CD4-positive, alpha-beta memory T cell (primary cell): ENCODE results near the gene PLBD2. TPM values are rescaled to one million over a fixed set of nuclear protein-coding genes. Genes with fewer than 3 reads are reported as not detected.

Experiments used
- CTCF ChIA-PET: fragments of 350-600 bp; sonication (Branson Sonifier 250); formaldehyde crosslinking; loops from one replicate; lab custom pipeline; 2021; ENCODE audit warnings: inconsistent platforms; ENCODE audit not compliant: partially characterized antibody; lab: Charles Lee
- POLR2A ChIA-PET: fragments of 350-600 bp; sonication (Branson Sonifier 250); formaldehyde crosslinking; loops from one replicate; lab custom pipeline; 2021; ENCODE audit not compliant: partially characterized antibody; lab: Charles Lee
- DNase-seq, 5 donors: peaks; one replicate each; pipeline versions ENCODE4 v3.0.0 to v3.0.0-alpha.2; 2020 to 2022; ENCODE audit warnings: mixed read lengths in 1 of 5
- H3K27ac ChIP-seq: one replicate; pipeline ENCODE4 v1.7.0; 2013; ENCODE audit warnings: low read depth, low read length
- H3K27me3 ChIP-seq: 2 replicates; pipeline ENCODE4 v1.7.0; 2013; ENCODE audit warnings: mild to moderate bottlenecking, low read length, moderate library complexity; ENCODE audit not compliant: insufficient read depth
- H3K36me3 ChIP-seq: 2 replicates; pipeline ENCODE4 v1.7.0; 2013; ENCODE audit warnings: mild to moderate bottlenecking, low read length, moderate library complexity; ENCODE audit not compliant: insufficient read depth
- H3K4me1 ChIP-seq: 2 replicates; pipeline ENCODE4 v1.7.0; 2013; ENCODE audit warnings: mild to moderate bottlenecking, low read length, moderate library complexity; ENCODE audit not compliant: insufficient read depth
- H3K4me3 ChIP-seq, 2 donors: one replicate each; pipeline ENCODE4 v1.7.0; 2013; ENCODE audit warnings: low read length in 2 of 2, mild to moderate bottlenecking in 1 of 2
- H3K9me3 ChIP-seq, 2 donors: one replicate each; pipeline ENCODE4 v1.7.0; 2013; ENCODE audit warnings: low read length in 2 of 2, control low read depth in 1 of 2; ENCODE audit not compliant: control insufficient read depth in 1 of 2
- H3K27ac Mint-ChIP-seq, 7 donors: one replicate each; pipeline ENCODE4 v1.8.0; 2020 to 2021; ENCODE audit warnings: mixed read lengths in 7 of 7, mild to moderate bottlenecking in 6 of 7, inconsistent platforms in 3 of 7, moderate library complexity in 3 of 7
- H3K27me3 Mint-ChIP-seq, 2 donors: one replicate each; pipeline ENCODE4 v1.8.0; 2020 to 2021; ENCODE audit warnings: mixed read lengths in 2 of 2
- H3K36me3 Mint-ChIP-seq, 2 donors: one replicate each; pipeline ENCODE4 v1.8.0; 2020 to 2021; ENCODE audit warnings: mixed read lengths in 2 of 2, inconsistent platforms in 1 of 2, mild to moderate bottlenecking in 1 of 2
- H3K4me1 Mint-ChIP-seq, 4 donors: one replicate each; pipeline ENCODE4 v1.8.0; 2020 to 2021; ENCODE audit warnings: mixed read lengths in 4 of 4, mild to moderate bottlenecking in 1 of 4
- H3K4me3 Mint-ChIP-seq, 8 donors: one replicate each; pipeline ENCODE4 v1.8.0; 2020 to 2021; ENCODE audit warnings: mixed read lengths in 8 of 8, mild to moderate bottlenecking in 7 of 8, moderate library complexity in 6 of 8, inconsistent platforms in 3 of 8
- H3K9me3 Mint-ChIP-seq, 8 donors: one replicate each; pipeline ENCODE4 v1.8.0; 2020 to 2021; ENCODE audit warnings: mixed read lengths in 8 of 8, mild to moderate bottlenecking in 5 of 8, inconsistent platforms in 3 of 8, moderate library complexity in 1 of 8
- intact Hi-C: fragments of 100-400 bp; cut with micrococcal nuclease; formaldehyde crosslinking; loops from one replicate; pipeline ENCODE4 v1.15.1; 2023
- polyA plus RNA-seq, 2 donors: library from polyadenylated mRNA; unstranded; fragments of 300-500 nt; fragmentation: Illumina TruSeq; gene quantifications; one replicate each; pipeline ENCODE4 v1.2.3, GENCODE V29; 2021
- total RNA-seq, 2 experiments: library from RNA; stranded (reverse); gene quantifications; one replicate each; pipeline ENCODE4 v1.2.3, GENCODE V29; 2021

Gene PLBD2
- total and polyA plus RNA-seq, 4 experiments from 2014 or later = 2.2 to 18.4 (median 13.1) TPM

DNA sequence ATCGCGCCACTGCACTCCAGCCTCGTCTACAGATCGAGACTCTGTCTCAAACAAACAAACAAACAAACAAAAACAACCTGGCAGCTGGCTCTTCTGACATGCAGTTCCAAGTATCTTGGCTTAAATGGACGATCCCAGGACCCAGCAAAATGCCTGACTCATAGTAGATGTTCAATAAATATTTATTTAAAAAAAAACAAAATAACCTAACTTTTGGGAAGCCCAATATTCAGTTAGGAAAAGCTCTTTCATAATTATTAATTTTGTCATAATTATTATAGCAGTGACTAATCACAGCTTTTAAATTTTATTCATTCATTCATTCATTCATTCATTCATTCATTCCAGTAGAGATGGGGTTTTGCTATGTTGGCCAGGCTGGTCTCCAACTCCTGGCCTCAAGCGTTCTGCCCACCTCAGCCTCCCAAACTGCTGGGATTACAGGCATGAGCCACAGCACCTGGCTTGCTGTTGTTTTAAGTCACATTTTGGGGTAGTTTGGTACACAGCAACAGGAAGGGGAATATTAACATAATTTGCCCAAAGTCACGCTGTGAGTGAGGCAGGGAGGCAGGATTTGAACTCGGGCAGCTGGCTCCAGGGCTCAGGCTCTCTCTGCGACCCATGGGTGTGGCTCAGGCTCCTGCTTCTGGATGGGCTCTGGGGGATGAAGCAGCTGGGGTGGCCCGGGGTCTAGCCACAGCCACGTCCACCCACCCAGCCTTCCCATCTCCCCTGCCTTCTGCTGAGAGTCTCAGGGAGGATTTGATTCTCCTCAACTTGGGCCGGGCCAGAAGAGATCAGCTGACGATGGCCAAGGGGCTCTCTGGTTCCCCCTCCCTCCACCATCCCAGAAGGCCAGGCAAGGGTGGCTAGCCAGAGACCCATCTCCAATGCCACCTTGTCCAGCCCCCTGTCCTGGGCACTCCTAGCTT is 42.9 kb downstream of the PLBD2 start:
- POLR2A ChIA-PET = no interaction called here
- no peaks in the 10 kb centered on the region for H3K9me3 ChIP-seq

DNA sequence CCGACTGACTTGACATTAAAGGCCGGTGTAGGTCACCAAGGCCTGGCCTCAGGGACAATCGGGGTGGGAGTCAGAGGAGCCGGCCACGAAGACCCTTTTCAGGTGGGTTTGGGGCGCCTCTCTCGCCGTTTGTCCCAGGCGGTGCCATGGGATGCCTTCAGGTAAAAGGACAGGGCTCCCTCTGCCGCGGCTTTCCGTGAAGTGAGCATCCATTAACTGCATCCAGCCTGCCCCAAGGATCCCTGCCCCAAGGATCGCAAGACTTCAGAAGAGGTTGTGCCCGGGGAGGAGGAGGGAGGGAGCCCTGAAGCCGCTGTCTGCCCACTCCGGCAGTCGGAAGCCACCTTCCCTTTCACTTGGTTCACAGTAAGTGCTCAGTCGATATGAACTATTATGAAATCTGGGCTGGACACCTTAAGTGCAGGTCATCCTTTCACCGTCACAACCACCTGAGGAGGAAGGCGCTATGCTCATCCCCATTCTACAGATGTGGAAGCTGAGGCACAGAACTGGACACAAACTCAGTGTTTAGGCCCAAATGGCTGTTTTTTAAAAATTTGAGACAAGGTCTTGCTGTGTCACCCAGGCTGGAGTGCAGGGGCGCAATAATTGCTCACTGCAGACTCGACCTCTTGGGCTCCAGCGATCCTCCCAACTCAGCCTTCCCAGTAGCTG is 44.3 kb downstream of the PLBD2 start:
- Histone ChIP-seq H3K4me3 (no peak overlapping the region), H3K27ac (no peak overlapping the region), H3K36me3 (no peaks in the 10 kb centered on the region), H3K4me1 (no peaks in the 10 kb centered on the region), H3K27me3 (no peaks in the 10 kb centered on the region), H3K9me3 (no peaks in the 10 kb centered on the region)
- peaks cover 0 to 2% (median 0%) of the 10 kb centered on the region in 8 donors for H3K9me3 Mint-ChIP-seq
- ChIA-PET CTCF (no interaction called here), POLR2A (no interaction called here)
- intact Hi-C loops = no loop called here
- no peaks in the 10 kb centered on the region for H3K4me1 Mint-ChIP-seq
- peaks cover 3 to 4% of the 10 kb centered on the region in 2 donors for H3K27me3 Mint-ChIP-seq
- no peak overlapping the region for H3K27ac Mint-ChIP-seq
- H3K36me3 Mint-ChIP-seq = no peaks in the 10 kb centered on the region
- DNase-seq = no peak
- no peak overlapping the region for H3K4me3 Mint-ChIP-seq

More for the DNA sequence above, 42.9 kb downstream of the PLBD2 start:
- H3K9me3 Mint-ChIP-seq = peaks cover 0 to 2% (median 0%) of the 10 kb centered on the region in 8 donors
- CTCF ChIA-PET = interaction anchor here (0.7 kb wide), 1 partner anchor 24 kb away, joined by 3 read pairs; no protein-coding TSS in a partner anchor
- H3K4me3 Mint-ChIP-seq = no peak overlapping the region
- no peaks in the 10 kb centered on the region for H3K4me1 ChIP-seq
- H3K36me3 Mint-ChIP-seq = no peaks in the 10 kb centered on the region
- H3K36me3 ChIP-seq = no peaks in the 10 kb centered on the region
- no peaks in the 10 kb centered on the region for H3K27me3 ChIP-seq
- no peaks in the 10 kb centered on the region for H3K4me1 Mint-ChIP-seq
- no peak overlapping the region for H3K27ac ChIP-seq
- intact Hi-C loops = no loop called here
- no peak overlapping the region for H3K27ac Mint-ChIP-seq
- H3K4me3 ChIP-seq = no peak overlapping the region
- no peak for DNase-seq
- peaks cover 3 to 4% of the 10 kb centered on the region in 2 donors for H3K27me3 Mint-ChIP-seq

DNA sequence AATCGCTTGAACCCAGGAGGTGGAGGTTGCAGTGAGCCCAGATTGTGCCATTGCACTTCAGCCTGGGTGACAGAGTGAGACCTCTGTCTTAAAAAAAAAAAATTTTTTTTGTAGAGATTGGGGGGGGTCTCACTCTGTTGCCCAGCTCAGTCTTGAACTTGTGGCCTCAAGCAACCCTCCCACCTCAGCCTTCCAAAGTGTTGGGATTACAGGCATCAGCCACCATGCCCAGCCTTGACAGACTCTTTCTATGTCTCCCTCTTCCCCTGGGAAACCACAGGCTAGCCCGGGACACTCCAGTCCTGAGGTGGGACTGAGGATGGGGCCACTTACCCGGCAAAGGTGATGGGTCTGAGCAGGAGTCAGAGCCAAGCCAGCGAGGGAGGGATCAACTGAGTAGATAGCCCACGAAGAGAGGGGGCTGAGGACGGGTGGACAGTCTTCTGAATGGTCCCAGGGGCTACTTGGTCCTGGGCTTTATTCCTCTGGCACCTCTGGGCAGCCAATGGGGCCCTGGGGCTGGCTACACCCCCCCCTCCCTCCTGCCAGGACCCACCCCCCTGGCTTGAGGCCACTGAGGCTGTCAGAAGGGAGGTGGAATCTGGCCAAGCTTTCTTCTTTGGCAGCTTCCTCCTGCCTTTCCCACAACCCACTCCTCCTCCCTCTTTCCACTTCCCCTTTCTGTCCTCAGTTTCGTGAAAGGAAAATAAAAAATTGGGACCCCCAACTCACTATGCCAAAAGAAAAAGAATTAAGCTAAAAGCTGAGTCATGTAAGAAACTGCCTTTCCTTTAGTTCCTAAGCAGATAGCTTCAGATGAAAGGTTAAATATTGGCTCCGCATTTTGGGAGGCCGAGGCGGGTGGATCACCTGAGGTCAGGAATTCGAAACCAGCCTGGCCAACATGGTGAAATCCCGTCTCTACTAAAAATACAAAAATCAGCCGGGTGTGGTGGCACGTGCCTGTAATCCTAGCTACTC is 45.3 kb downstream of the PLBD2 start, which contains the start of gene SDS:
TSS of gene SDS (minus strand) at position 453 of the 981 bp plus-strand sequence. CDS start 4,179 bp downstream, outside the sequence.
- H3K4me3 ChIP-seq = no peak within 1 kb of the TSS
- DNase-seq = no peak
- peaks cover 3 to 4% of the 10 kb centered on the region in 2 donors for H3K27me3 Mint-ChIP-seq
- no peaks in the 10 kb centered on the region for H3K27me3 ChIP-seq
- H3K36me3 ChIP-seq = no peaks in the 10 kb centered on the region
- H3K9me3 Mint-ChIP-seq = peaks cover 0 to 2% (median 0%) of the 10 kb centered on the region in 8 donors
- H3K4me1 Mint-ChIP-seq = no peaks in the 10 kb centered on the region
- H3K27ac ChIP-seq = no peak within 1 kb of the TSS
- ChIA-PET CTCF (interaction anchor here (0.7 to 2.5 kb wide), 2 partner anchors 22 to 29 kb away, joined by 3 to 6 read pairs; no protein-coding TSS in a partner anchor), POLR2A (no interaction called here)
- H3K4me3 Mint-ChIP-seq = no peak within 1 kb of the TSS
- intact Hi-C loops = no loop called here
- no peak within 1 kb of the TSS for H3K27ac Mint-ChIP-seq
- no peaks in the 10 kb centered on the region for H3K4me1 ChIP-seq
- H3K9me3 ChIP-seq = no peaks in the 10 kb centered on the region
- H3K36me3 Mint-ChIP-seq = no peaks in the 10 kb centered on the region

DNA sequence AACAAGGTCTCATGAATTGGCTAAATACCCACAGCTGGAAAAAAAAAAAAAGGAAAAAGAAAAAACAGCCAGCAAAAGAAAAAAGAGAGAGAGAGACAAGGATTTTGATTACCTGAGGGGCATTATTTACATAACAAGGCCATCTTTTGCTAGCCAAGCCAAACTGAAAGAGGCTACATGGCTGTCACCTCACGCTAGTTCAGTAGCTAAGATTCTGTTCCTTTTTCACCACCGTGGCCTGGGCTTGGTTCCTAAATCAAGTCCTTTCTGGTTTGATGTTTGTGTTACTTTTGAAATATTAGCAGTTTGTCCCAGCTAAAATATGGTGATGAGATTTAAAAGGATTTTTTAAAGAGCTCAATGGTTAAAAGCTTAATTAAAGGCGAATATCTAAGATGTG is 47.3 kb downstream of the PLBD2 start:
- H3K27me3 Mint-ChIP-seq = peaks cover 2 to 3% of the 10 kb centered on the region in 2 donors
- H3K27ac ChIP-seq = no peak overlapping the region
- intact Hi-C loops = no loop called here
- CTCF ChIA-PET = interaction anchor here (2.5 kb wide), 1 partner anchor 20 kb away, joined by 6 read pairs; no protein-coding TSS in a partner anchor
- POLR2A ChIA-PET = no interaction called here
- no peaks in the 10 kb centered on the region for H3K9me3 ChIP-seq
- no peaks in the 10 kb centered on the region for H3K4me1 Mint-ChIP-seq
- no peaks in the 10 kb centered on the region for H3K4me1 ChIP-seq
- H3K27me3 ChIP-seq = no peaks in the 10 kb centered on the region
- H3K4me3 ChIP-seq = no peak overlapping the region
- no peaks in the 10 kb centered on the region for H3K36me3 ChIP-seq
- no peaks in the 10 kb centered on the region for H3K9me3 Mint-ChIP-seq
- H3K27ac Mint-ChIP-seq = no peak overlapping the region
- H3K36me3 Mint-ChIP-seq = no peaks in the 10 kb centered on the region
- DNase-seq = no peak
- H3K4me3 Mint-ChIP-seq = no peak overlapping the region

DNA sequence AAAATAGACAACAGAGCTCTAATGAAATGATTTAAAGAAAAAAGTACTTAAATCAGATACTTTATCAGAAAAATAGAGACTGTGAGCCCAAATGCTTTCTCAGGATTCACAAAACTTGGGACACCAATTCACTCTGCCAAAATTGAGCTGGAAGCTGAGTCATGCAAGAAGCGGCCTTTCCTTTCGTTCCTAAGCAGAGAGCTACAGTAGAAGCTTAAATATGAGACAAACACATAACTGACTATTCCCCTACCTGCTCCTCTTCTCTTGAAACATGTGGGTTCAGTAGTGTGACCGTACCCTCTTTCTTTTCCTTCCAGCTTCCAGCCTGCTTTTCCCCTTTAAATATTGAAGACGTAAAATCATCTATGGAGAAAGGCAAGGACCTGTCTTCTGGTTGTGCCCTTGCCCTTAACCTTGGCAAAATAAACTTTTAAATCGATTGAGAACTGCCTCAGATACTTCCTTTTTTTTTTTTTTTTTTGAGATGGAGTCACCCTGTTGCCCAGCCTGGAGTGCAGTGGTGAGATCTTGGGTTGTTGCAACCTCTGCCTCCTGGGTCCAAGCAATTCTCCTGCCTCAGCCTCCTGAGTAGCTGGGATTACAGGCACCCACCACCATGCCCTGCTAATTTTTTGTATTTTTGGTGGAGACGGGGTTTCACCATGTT is 49.7 kb downstream of the PLBD2 start:
- Histone ChIP-seq H3K9me3 (no peaks in the 10 kb centered on the region), H3K27ac (no peak overlapping the region), H3K27me3 (no peaks in the 10 kb centered on the region), H3K4me3 (no peak overlapping the region), H3K4me1 (no peaks in the 10 kb centered on the region), H3K36me3 (no peaks in the 10 kb centered on the region)
- intact Hi-C loops = no loop called here
- ChIA-PET CTCF (no interaction called here), POLR2A (no interaction called here)
- H3K9me3 Mint-ChIP-seq = no peaks in the 10 kb centered on the region
- no peak overlapping the region for H3K27ac Mint-ChIP-seq
- no peaks in the 10 kb centered on the region for H3K36me3 Mint-ChIP-seq
- H3K27me3 Mint-ChIP-seq = peaks cover 3 to 9% of the 10 kb centered on the region in 2 donors
- H3K4me1 Mint-ChIP-seq = no peaks in the 10 kb centered on the region
- no peak for DNase-seq
- H3K4me3 Mint-ChIP-seq = no peak overlapping the region

DNA sequence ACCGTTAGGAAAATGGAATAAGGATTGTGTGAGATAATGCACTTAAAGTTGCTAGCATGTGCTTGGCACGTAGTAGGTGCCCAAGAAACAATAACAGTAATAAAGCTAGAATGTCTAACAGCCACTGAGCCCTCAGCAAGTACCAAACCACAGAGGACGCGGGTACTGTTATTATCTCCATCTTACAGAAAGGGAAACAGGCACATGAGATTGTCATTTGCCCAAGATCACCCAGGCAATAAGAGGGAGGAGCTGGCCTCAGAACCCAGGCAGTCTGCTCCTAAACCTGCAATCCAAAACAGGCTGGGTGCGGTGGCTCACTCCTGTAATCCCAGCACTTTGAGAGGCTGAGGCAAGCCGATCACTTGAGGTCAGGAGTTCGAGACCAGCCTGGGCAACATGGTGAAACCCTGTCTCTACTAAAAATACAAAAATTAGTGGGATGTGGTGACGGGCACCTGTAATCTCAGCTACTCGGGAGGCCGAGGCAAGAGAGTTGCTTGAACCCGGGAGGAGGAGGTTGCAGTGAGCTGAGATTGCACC is 50.4 kb downstream of the PLBD2 start:
- ChIA-PET CTCF (no interaction called here), POLR2A (no interaction called here)
- no peaks in the 10 kb centered on the region for H3K36me3 Mint-ChIP-seq

More for the DNA sequence above, 50.4 kb downstream of the PLBD2 start:
- no peaks in the 10 kb centered on the region for H3K9me3 ChIP-seq
- Mint-ChIP-seq H3K27me3 (peaks cover 2 to 9% of the 10 kb centered on the region in 2 donors), H3K4me3 (no peak overlapping the region), H3K27ac (no peak overlapping the region), H3K4me1 (no peaks in the 10 kb centered on the region), H3K9me3 (no peaks in the 10 kb centered on the region)
- H3K27ac ChIP-seq = no peak overlapping the region
- no peaks in the 10 kb centered on the region for H3K27me3 ChIP-seq
- H3K4me1 ChIP-seq = no peaks in the 10 kb centered on the region
- no peak overlapping the region for H3K4me3 ChIP-seq
- no peaks in the 10 kb centered on the region for H3K36me3 ChIP-seq
- intact Hi-C loops = no loop called here
- no peak for DNase-seq
